D721Med (cell line): ENCODE data around the gene WAC.

Source experiments
- DNase-seq: peaks from one replicate; pipeline ENCODE4 v3.0.0; 2011; ENCODE audit warnings: low spot score; ENCODE audit not compliant: insufficient read length
- FAIRE-seq: peaks from 2 replicates; lab custom pipeline; 2011; peaks lifted over from hg19 to GRCh38; lab: Jason Lieb, UNC
- TF ChIP-seq, protein P1 (sequence below): IDR thresholded peaks from 2 replicates; pipeline ENCODE4 v1.5.1; 2012; ENCODE audit warnings: mild to moderate bottlenecking, control low read depth; ENCODE audit not compliant: insufficient read depth; ENCODE audit errors: missing control alignments

WAC gene

DNA sequence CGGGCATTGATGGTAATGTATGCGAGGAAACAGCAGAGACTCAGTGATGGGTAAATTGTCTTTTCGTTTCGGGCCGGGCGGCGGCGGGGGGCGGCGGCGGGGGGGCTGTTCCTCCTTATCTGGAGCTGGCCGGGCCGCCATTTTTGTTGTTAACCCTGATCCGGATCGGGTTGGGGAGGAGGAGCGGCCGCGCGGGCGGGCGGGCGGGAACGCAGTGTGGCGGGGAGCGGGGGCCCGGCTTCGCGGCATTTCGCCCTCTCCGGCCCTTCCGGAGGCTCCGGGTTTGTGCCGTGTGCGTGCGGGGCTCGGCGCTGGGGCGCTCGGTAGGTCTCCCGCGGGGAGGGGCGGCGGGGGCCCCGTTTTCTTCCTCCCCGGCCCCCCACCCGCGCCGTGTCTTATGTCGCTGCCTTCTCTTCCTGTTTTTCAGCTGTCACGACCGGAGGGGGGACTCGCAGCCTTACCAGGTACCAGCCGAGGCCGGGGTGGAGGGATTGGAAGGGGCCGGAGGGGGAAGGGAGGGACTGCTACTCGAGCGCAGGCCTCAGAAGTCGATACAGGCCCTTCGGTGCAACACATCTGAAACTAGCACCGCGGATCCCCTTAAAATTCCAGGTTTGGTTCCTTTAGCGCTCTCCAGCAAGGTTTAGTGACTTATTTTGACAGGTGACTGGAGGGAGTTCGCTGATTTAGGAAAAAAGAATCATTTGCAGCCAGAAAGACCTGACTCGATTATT lies 820 bp downstream of the WAC start:
- FAIRE-seq (no peak), DNase-seq (no peak)
- TF ChIP-seq, protein P1, sequence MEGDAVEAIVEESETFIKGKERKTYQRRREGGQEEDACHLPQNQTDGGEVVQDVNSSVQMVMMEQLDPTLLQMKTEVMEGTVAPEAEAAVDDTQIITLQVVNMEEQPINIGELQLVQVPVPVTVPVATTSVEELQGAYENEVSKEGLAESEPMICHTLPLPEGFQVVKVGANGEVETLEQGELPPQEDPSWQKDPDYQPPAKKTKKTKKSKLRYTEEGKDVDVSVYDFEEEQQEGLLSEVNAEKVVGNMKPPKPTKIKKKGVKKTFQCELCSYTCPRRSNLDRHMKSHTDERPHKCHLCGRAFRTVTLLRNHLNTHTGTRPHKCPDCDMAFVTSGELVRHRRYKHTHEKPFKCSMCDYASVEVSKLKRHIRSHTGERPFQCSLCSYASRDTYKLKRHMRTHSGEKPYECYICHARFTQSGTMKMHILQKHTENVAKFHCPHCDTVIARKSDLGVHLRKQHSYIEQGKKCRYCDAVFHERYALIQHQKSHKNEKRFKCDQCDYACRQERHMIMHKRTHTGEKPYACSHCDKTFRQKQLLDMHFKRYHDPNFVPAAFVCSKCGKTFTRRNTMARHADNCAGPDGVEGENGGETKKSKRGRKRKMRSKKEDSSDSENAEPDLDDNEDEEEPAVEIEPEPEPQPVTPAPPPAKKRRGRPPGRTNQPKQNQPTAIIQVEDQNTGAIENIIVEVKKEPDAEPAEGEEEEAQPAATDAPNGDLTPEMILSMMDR, result no peak

DNA sequence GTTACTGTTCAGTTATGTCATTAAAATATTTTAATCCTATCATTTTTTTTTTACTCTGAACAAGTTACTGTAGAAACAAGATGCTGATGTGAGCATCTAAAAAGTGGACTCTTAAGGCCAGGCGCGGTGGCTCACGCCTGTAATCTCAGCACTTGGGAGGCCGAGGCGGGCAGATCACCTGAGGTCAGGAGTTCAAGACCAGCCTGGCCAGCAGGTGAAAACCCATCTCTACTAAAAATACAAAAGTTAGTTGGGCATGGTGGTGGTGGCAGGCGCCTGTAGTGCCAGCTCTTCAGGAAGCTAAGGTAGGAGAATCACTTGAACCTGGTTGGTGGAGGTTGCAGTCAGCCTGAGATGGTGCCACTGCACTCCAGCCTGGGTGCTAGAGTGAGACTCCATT lies 2.9 kb downstream of the WAC start:
- TF ChIP-seq, protein P1, result no peak
- FAIRE-seq, result no peak
- DNase-seq, result no peak

DNA sequence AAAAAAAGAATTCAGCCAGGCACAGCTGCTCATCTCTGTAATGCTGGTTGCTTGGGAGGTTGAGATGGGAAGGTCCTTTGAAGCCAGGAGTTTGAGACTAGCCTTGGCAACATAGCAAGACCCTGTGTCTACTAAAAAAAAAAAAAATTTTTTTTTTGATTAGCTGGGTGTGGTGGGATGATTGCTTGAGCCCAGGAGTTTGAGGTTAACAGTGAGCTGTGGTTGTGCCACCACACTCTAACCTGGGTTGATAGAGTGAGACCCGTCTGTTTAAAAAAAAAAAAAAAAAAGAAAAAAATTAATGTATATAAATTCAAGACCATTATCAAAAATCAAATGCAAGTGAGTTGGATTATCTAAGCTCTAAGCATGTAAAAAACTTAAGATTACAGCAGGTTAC lies 5.7 kb downstream of the WAC start:
- no peak for DNase-seq
- FAIRE-seq, result no peak
- TF ChIP-seq, protein P1, result no peak

DNA sequence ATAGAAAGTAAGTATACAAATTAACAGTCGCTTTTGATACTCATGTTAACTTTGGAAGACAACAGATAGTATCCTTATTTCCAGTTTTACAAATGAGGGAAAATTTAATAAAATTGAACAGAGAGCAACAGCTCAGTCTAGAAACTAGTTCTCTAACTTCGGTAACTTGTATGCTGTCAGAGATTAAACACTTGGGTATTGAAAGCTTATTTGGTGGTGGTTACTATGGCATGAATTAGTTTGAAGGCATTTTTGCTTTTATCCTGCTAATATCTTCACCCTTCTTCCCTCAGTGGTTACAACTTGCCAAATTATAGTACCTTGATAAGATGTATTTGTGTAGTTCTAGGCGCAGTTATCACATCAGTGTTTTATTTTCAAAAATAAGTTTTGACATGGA lies 7.2 kb downstream of the WAC start:
- no peak for DNase-seq
- peak; percentile 55 for FAIRE-seq
- TF ChIP-seq, protein P1, result no peak

DNA sequence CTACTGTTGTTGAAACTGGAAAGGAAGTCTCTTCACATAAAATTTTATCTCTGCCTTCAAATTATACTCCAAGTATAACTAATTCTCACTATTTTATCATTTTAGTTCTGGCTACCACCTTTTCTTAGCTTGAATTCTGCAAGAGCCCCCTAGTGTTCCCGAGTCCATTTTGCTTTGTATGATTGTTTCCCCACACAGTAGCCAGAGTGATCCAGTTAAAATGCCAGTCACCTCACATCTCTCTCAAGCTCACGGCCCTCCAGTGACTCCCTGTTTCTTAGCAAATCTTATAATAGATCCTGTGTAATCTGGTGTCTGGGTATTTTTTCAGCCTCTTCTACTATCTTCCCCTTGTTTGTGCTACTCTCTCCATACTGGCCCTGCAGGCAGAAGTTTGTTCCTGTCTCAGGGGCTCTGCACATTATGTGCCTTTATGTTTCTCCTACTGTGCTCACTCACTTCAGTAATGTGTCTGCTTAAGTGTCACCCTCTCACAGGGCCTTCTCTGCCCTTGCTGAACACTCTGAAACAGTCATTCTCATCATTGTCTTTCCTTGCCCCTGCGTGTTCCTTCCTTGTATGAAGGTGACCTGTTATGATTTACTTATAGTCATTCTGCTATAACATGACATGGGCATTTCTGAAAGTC lies 8.9 kb downstream of the WAC start:
- TF ChIP-seq, protein P1, result no peak
- FAIRE-seq (no peak), DNase-seq (no peak)

DNA sequence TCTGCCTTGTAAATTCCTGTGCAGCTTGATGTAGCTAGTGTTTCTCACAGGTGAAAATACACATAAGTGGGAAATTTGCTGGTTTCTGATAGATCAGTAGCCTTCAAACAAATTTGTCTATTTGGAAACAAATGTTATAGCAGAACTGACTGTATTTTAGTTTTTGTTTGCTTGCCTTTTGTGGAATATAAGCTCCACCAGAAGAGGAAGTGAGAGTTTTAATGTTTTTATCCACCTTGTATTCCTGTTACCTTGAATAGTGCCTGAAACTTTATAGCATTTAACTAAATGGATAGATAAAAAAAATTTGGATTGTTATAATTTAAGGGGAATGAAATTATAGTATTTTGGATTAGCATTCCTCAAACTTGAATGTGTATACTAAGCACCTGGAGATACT lies 9.8 kb downstream of the WAC start:
- peak; percentile 29 for FAIRE-seq

More for the DNA sequence above, 9.8 kb downstream of the WAC start:
- no peak for DNase-seq
- TF ChIP-seq, protein P1, result no peak
